ENCODE results near the gene MED13L. TPM values are rescaled to one million over a fixed set of nuclear protein-coding genes. Genes with fewer than 3 reads are reported as not detected.

The MED13L gene
- polyA plus RNA-seq, 1 of the 3 experiments (the other 2 are of a cell fraction), result 17.1 TPM

DNA sequence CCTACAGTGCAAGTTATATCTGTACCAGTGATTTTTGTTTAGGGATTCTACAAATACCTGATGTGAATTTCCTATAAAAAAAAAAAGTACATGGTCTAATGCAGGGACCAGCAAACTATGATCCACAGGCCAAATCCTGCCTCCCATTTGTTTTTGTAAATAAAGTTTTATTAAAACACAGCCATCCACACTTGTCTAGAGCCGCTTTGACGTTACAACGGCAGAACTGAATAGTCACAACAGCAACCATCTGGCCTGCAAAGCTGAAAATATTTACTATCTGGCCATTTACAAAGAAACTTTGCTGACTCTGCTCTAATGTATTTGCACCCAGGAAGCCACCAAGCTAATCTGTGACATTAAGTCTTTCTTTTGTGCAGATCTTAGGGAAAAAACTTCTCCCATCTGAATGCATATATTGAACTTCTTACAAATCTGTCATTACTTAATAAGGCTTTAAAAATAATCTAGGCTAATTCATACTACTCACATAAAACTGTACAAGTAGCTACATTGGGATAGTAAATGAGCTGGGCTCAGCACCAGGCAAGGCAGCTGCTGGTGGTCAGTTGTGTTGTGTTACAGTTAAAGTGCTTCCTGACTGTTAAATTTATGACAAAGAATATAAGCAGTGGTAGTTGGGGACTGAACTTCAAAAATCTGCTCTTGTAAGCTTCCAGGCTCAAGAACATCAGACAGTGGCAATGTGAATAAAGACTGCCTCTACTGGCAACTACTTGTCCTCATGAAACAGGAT, 303.3 kb downstream of the MED13L start:
- DNase-seq, result no peak
- Histone ChIP-seq H2AFZ (ENCODE audit: low read depth) (no peak overlapping the region), H3K4me3 (ENCODE audit: low read depth in 2 of 2, low read length in 1 of 2) (no peak overlapping the region), H3K9me2 (no peaks in the 10 kb centered on the region), H4K20me1 (ENCODE audit: insufficient read depth) (no peaks in the 10 kb centered on the region; the same call in 1 of the 2 replicates), H3K9me3 (no peaks in the 10 kb centered on the region), H3K27me3 (ENCODE audit: insufficient read depth) (no peaks in the 10 kb centered on the region), H3K4me1 (ENCODE audit: control insufficient read depth in 1 of 2, insufficient read depth in 2 of 2, low read depth in 1 of 2, low read length in 1 of 2) (no peaks in the 10 kb centered on the region), H3F3A (replicated peaks; ENCODE audit: insufficient read depth) (no peaks in the 10 kb centered on the region), H3K27ac (ENCODE audit: low read depth in 2 of 2, low read length in 1 of 2) (no peak overlapping the region), H3K9ac (no peak overlapping the region), H3K36me3 (replicated peaks in 1 of 2; ENCODE audit: control insufficient read depth in 1 of 2, insufficient read depth in 2 of 2, low read length in 1 of 2) (peaks cover 59 to 88% of the 10 kb centered on the region in 2 experiments), H3K79me2 (ENCODE audit: insufficient read depth) (peaks cover 30% of the 10 kb centered on the region), H3K4me2 (no peak overlapping the region)
- CTCF ChIA-PET, result interaction anchor here (0.8 to 1.5 kb wide), 3 partner anchors 15 to 1349 kb away, joined by 3 to 4 read pairs (median 3); no protein-coding TSS in a partner anchor
- 98% methylated on average over 3 of the region's 3 CpGs for WGBS (ENCODE audit: low lambda C conversion rate)
- TF ChIP-seq, protein P1, sequence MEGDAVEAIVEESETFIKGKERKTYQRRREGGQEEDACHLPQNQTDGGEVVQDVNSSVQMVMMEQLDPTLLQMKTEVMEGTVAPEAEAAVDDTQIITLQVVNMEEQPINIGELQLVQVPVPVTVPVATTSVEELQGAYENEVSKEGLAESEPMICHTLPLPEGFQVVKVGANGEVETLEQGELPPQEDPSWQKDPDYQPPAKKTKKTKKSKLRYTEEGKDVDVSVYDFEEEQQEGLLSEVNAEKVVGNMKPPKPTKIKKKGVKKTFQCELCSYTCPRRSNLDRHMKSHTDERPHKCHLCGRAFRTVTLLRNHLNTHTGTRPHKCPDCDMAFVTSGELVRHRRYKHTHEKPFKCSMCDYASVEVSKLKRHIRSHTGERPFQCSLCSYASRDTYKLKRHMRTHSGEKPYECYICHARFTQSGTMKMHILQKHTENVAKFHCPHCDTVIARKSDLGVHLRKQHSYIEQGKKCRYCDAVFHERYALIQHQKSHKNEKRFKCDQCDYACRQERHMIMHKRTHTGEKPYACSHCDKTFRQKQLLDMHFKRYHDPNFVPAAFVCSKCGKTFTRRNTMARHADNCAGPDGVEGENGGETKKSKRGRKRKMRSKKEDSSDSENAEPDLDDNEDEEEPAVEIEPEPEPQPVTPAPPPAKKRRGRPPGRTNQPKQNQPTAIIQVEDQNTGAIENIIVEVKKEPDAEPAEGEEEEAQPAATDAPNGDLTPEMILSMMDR (IDR thresholded peaks at IDR 0.05), result 0 out of 2 replicates have a peak, but pooled peaks have one; percentile 14
- TF ChIP-seq ELF1 (IDR thresholded peaks at IDR 0.05), result no peak
- POLR2A ChIA-PET, result no interaction called here

DNA sequence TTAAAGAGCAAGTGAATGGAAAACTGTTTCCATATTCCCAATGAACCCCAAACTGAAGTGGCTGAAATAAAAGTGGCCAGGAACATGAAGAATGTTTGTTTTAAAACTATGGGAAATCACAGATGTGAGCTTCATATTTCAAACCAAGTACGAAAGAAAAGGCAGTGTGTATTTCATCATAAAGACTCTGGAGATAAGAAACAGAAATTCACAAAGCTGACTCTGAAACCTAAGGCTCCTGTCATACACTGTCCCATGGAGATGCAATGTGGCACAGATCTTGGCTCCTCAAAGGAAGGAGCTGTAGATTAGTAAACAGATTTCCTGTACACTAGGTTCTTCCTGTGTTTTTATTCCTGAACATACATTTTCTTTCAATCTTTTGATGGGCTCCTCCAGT, 304.4 kb downstream of the MED13L start:
- no peak overlapping the region for H3K4me3 ChIP-seq (ENCODE audit: low read depth in 2 of 2, low read length in 1 of 2)
- no peak overlapping the region for H2AFZ ChIP-seq (ENCODE audit: low read depth)
- H3K9me3 ChIP-seq, result no peaks in the 10 kb centered on the region
- no peaks in the 10 kb centered on the region for H3K4me1 ChIP-seq (ENCODE audit: control insufficient read depth in 1 of 2, insufficient read depth in 2 of 2, low read depth in 1 of 2, low read length in 1 of 2)
- H3K79me2 ChIP-seq (ENCODE audit: insufficient read depth), result peaks cover 27% of the 10 kb centered on the region
- no peaks in the 10 kb centered on the region for H3F3A ChIP-seq (replicated peaks; ENCODE audit: insufficient read depth)
- H3K9ac ChIP-seq, result no peak overlapping the region
- CTCF ChIA-PET, result interaction anchor here (1.0 to 1.4 kb wide), 2 partner anchors 15 to 25 kb away, joined by 3 to 4 read pairs; no protein-coding TSS in a partner anchor
- no peak for DNase-seq
- H3K27me3 ChIP-seq (ENCODE audit: insufficient read depth), result no peaks in the 10 kb centered on the region
- no peak overlapping the region for H3K4me2 ChIP-seq
- no peaks in the 10 kb centered on the region; the same call in 1 of the 2 replicates for H4K20me1 ChIP-seq (ENCODE audit: insufficient read depth)
- H3K36me3 ChIP-seq (replicated peaks in 1 of 2; ENCODE audit: control insufficient read depth in 1 of 2, insufficient read depth in 2 of 2, low read length in 1 of 2), result peaks cover 65 to 89% of the 10 kb centered on the region in 2 experiments
- no peak overlapping the region for H3K27ac ChIP-seq (ENCODE audit: low read depth in 2 of 2, low read length in 1 of 2)
- H3K9me2 ChIP-seq, result no peaks in the 10 kb centered on the region
- POLR2A ChIA-PET, result no interaction called here
- WGBS (ENCODE audit: low lambda C conversion rate), result 100% methylated on average over 1 of the region's 1 CpG
- TF ChIP-seq TEAD4 (IDR thresholded peaks at IDR 0.05; ENCODE audit: borderline replicate concordance, insufficient read depth) (no peak), GATA2 (CRISPR knock-in tag; IDR thresholded peaks at IDR 0.05) (no peak), RAD21 (IDR thresholded peaks at IDR 0.05; ENCODE audit: low read length) (no peak), MXI1 (IDR thresholded peaks at IDR 0.05; ENCODE audit: low read depth, low read length) (no peak), POLR2AphosphoS5 (IDR thresholded peaks at IDR 0.05; ENCODE audit: low read depth, low read length) (no peak), SMC3 (IDR thresholded peaks at IDR 0.05; ENCODE audit: low read depth, low read length) (no peak)
- TF ChIP-seq, protein P2, sequence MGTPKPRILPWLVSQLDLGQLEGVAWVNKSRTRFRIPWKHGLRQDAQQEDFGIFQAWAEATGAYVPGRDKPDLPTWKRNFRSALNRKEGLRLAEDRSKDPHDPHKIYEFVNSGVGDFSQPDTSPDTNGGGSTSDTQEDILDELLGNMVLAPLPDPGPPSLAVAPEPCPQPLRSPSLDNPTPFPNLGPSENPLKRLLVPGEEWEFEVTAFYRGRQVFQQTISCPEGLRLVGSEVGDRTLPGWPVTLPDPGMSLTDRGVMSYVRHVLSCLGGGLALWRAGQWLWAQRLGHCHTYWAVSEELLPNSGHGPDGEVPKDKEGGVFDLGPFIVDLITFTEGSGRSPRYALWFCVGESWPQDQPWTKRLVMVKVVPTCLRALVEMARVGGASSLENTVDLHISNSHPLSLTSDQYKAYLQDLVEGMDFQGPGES (IDR thresholded peaks at IDR 0.05; ENCODE audit: low read depth, low read length), result no peak
- TF ChIP-seq, protein P3, sequence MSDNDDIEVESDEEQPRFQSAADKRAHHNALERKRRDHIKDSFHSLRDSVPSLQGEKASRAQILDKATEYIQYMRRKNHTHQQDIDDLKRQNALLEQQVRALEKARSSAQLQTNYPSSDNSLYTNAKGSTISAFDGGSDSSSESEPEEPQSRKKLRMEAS (IDR thresholded peaks at IDR 0.05; ENCODE audit: low read depth), result no peak
- TF ChIP-seq, protein P4, sequence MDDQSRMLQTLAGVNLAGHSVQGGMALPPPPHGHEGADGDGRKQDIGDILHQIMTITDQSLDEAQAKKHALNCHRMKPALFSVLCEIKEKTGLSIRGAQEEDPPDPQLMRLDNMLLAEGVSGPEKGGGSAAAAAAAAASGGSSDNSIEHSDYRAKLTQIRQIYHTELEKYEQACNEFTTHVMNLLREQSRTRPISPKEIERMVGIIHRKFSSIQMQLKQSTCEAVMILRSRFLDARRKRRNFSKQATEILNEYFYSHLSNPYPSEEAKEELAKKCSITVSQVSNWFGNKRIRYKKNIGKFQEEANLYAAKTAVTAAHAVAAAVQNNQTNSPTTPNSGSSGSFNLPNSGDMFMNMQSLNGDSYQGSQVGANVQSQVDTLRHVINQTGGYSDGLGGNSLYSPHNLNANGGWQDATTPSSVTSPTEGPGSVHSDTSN (IDR thresholded peaks at IDR 0.05), result no peak
- TF ChIP-seq, protein P1 (IDR thresholded peaks at IDR 0.05), result no peak
- TF ChIP-seq, protein P5, sequence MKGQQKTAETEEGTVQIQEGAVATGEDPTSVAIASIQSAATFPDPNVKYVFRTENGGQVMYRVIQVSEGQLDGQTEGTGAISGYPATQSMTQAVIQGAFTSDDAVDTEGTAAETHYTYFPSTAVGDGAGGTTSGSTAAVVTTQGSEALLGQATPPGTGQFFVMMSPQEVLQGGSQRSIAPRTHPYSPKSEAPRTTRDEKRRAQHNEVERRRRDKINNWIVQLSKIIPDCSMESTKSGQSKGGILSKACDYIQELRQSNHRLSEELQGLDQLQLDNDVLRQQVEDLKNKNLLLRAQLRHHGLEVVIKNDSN (IDR thresholded peaks at IDR 0.05; ENCODE audit: borderline replicate concordance, low read depth), result no peak
- TF ChIP-seq, protein P6, sequence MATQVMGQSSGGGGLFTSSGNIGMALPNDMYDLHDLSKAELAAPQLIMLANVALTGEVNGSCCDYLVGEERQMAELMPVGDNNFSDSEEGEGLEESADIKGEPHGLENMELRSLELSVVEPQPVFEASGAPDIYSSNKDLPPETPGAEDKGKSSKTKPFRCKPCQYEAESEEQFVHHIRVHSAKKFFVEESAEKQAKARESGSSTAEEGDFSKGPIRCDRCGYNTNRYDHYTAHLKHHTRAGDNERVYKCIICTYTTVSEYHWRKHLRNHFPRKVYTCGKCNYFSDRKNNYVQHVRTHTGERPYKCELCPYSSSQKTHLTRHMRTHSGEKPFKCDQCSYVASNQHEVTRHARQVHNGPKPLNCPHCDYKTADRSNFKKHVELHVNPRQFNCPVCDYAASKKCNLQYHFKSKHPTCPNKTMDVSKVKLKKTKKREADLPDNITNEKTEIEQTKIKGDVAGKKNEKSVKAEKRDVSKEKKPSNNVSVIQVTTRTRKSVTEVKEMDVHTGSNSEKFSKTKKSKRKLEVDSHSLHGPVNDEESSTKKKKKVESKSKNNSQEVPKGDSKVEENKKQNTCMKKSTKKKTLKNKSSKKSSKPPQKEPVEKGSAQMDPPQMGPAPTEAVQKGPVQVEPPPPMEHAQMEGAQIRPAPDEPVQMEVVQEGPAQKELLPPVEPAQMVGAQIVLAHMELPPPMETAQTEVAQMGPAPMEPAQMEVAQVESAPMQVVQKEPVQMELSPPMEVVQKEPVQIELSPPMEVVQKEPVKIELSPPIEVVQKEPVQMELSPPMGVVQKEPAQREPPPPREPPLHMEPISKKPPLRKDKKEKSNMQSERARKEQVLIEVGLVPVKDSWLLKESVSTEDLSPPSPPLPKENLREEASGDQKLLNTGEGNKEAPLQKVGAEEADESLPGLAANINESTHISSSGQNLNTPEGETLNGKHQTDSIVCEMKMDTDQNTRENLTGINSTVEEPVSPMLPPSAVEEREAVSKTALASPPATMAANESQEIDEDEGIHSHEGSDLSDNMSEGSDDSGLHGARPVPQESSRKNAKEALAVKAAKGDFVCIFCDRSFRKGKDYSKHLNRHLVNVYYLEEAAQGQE (IDR thresholded peaks at IDR 0.05; ENCODE audit: low read depth, low read length), result no peak

Measured in SK-N-SH (cell line).